ENCODE measurements around the gene PPP1R27. TPM values are rescaled to one million over a fixed set of nuclear protein-coding genes. Genes with fewer than 3 reads are reported as not detected.

Gene PPP1R27
- total RNA-seq, 1 experiment from 2014 or later, result not detected

- peak; percentile 100 for DNase-seq (ENCODE audit: low read depth)
These were observed 26.1 kb upstream of the PPP1R27 start for GRCh38 chr17:81860756-81861568.

GRCh38 chr17:81859906-81860755 lies 25.3 kb upstream of the PPP1R27 start, which contains the start of gene P4HB:
P4HB (minus strand) TSS chr17:81860535; CDS start chr17:81860471, 64 bp downstream.
- DNase-seq (ENCODE audit: low read depth), result no peak

- no peak for DNase-seq (ENCODE audit: low read depth)
These were observed 24.4 kb upstream of the PPP1R27 start for GRCh38 chr17:81858967-81859905.

- no peak for DNase-seq (ENCODE audit: low read depth)
These were observed 23.5 kb upstream of the PPP1R27 start for GRCh38 chr17:81858170-81858966.

- DNase-seq (ENCODE audit: low read depth), result no peak
These were observed 20.3 kb upstream of the PPP1R27 start for GRCh38 chr17:81854974-81855774.

GRCh38 chr17:81852237-81852636 lies 17.4 kb upstream of the PPP1R27 start:
- DNase-seq (ENCODE audit: low read depth), result no peak

GRCh38 chr17:81851423-81851822 lies 16.6 kb upstream of the PPP1R27 start:
- no peak for DNase-seq (ENCODE audit: low read depth)

- DNase-seq (ENCODE audit: low read depth), result no peak
These were observed 14.6 kb upstream of the PPP1R27 start for GRCh38 chr17:81849457-81849856.

- no peak for DNase-seq (ENCODE audit: low read depth)
These were observed 12.2 kb upstream of the PPP1R27 start for GRCh38 chr17:81846743-81847689.

- DNase-seq (ENCODE audit: low read depth), result no peak
These were observed 11.3 kb upstream of the PPP1R27 start for GRCh38 chr17:81845881-81846742.

- DNase-seq (ENCODE audit: low read depth), result no peak
These were observed 10.5 kb upstream of the PPP1R27 start for GRCh38 chr17:81845361-81845760.

GRCh38 chr17:81844887-81845286 lies 10.0 kb upstream of the PPP1R27 start:
- no peak for DNase-seq (ENCODE audit: low read depth)

GRCh38 chr17:81844327-81844851 lies 9.5 kb upstream of the PPP1R27 start:
- DNase-seq (ENCODE audit: low read depth), result no peak

GRCh38 chr17:81843713-81844326 lies 9.0 kb upstream of the PPP1R27 start:
- no peak for DNase-seq (ENCODE audit: low read depth)

- no peak for DNase-seq (ENCODE audit: low read depth)
These were observed 8.1 kb upstream of the PPP1R27 start for GRCh38 chr17:81842725-81843504.

GRCh38 chr17:81842378-81842724 lies 7.5 kb upstream of the PPP1R27 start:
- DNase-seq (ENCODE audit: low read depth), result no peak
